Erythroblast (primary cell): ENCODE data around the gene RBM8A.

ENCODE experiments used
- GATA1 ChIP-seq: IDR thresholded peaks from 2 replicates; pipeline ENCODE4 v1.6.1; 2011; ENCODE audit warnings: low read depth, mild to moderate bottlenecking, control low read depth, low read length, moderate library complexity
- POLR2A ChIP-seq: IDR thresholded peaks from 2 replicates; pipeline ENCODE4 v1.6.1; 2011; ENCODE audit warnings: mild to moderate bottlenecking, low read length

GRCh38 chr1:145961425-145962156 lies 34.3 kb upstream of the RBM8A start:
- no peak for TF ChIP-seq POLR2A
- TF ChIP-seq GATA1: no peak
